Stimulated activated CD8-positive, alpha-beta memory T cell treated with anti-CD3 and anti-CD28 coated beads, Interleukin-4, amount 100 ng/mL, for 24 hours (primary cell): ENCODE results near the gene SLC22A17.
A peak's percentile ranks its signal among the peaks of the same experiment; 100 is the strongest.

Experiments
- DNase-seq: peaks from one replicate; pipeline ENCODE4 v3.0.0-alpha.2; 2020; ENCODE audit warnings: low read depth

SLC22A17 gene

DNA sequence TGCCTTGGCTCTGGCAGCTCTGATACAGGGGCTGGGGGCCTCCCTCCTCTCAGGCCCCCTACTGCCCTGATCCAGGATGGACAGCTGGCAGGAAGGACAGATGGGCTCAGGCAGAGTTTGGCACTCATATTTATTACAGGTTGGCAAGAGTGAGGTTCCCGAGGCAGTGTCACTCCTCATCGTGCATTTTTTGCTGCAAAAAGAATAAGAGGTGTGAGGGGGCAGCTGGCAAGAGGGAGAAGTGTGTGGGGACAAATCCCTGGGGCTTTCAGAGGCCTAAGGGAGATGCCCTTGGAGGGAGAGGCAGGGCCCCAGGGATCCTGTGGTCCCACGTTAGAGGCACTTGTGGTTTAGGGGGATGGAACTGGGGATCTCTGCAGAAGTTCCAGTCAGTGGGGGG, 29.2 kb upstream of the SLC22A17 start:
- no peak for DNase-seq

DNA sequence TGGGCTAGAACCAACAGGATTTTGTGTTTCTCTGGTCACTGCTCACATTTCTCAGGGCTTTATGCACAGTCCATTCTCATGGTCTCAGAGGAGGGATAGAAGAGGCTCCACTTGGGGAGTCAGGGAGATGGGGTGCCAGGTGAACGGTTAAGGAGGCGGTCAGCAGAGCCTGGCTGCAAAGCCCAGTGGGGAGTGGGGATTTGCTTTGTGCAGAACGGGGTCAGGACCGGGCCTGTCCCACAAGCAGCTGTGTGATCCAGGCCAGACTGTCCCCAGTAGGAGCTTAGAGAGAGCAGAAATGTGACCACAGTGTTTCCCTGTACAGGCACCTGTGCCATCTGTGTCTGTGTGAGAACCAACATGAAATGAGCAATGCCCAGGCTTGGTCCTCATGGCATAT, 28.3 kb upstream of the SLC22A17 start:
- no peak for DNase-seq

DNA sequence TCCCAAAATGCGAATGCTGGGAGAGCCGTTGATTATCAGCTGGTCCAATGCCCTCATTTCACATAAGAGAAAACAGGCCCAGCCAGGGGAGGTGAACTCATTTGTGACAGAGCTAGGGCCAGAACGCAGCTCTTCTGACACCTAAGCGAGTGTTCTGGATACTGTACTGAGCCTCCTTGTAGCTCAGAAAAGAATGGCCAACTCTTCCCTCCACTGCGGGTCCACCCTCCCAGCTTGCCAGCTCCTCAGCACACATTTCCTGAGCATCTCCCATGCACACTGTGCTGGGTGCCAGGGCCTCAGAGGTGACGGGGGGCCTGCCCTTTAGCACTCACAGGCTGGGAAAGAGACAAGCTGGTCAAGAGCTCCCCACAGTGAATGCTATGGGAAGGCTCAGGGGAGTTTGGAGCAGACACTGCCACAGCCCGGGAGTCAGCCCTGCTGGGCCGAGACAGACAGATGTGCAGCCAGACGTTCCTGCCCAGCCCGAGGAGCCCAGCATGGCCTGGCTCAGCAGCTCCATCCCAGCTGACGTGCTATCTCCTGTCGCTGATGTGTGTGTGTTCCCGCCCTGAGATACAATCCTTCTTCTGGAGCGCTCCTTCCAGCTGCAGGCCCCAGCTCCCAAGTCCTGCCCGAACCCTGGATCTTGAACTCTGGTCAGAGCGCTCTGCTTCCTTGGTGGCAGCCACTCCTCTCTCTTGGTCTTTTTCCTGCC, 27.7 kb upstream of the SLC22A17 start:
- no peak for DNase-seq

DNA sequence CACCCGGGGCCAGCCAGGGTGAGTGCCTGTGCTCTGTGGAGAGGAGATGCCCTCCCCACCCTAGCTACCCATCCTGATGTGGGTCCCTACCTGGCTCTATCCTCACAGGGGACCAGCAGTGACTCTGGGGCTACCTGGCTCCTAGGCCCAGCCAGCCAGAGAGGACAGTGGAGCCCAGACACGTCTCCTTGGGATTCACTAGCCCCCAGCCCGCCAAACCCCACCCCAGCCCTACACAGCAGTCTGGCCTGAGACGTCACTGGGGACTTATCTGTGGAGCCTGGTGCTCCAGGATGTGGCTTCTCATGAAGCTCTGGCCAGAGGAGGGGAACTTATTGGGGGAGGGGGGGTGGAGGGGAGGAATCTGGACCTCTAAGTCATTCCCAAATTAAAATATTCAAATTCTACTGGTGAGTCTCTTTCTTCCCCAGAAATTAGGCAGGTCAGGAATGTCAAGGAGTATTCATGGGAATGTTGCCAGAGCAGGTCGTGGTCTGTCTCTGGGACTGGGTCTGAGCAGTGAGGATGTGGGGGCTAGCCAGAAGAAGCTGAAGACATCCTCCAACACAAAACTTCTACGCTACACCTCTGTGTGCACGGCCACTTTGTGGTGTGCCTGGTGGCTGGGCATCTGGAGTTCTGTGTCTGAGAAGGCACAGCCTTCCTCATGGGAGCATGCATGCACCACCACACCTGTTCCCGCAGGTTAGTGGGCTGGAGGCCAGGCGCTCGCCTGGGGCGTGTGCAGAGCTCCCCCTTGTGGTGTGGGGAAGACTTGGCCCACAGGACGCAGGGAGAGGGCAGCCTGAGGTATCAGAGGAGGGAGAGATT, 26.9 kb upstream of the SLC22A17 start:
- peak; percentile 46 for DNase-seq

DNA sequence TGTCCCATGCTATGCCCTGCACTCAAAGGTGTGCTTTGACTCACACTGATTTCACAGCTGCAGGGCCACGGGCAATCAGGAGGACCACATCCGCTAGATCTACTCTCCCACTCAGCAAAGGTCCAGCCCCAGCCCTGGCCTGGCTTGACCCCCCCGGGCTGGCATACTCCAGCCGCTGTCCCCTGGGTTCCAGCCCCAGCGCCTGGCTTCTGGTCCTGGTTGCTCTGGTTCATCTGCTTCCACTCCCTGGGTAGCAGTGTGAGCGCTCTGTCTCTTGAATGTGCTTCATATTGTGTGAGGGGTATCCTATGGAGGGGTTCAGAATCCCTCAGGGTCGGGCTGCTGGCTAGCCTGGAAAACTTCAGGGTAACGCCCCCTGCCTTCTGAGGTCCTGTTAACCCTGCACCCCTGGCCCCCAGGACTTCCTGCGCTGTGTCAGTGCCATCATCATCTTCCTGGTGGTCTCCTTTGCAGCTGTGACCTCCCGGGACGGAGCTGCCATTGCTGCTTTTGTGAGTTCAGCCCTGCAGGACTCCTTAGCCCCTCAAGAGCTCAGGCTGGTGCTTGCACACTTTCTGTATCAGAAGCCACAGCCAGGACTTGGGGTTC, 26.0 kb upstream of the SLC22A17 start:
- no peak for DNase-seq

DNA sequence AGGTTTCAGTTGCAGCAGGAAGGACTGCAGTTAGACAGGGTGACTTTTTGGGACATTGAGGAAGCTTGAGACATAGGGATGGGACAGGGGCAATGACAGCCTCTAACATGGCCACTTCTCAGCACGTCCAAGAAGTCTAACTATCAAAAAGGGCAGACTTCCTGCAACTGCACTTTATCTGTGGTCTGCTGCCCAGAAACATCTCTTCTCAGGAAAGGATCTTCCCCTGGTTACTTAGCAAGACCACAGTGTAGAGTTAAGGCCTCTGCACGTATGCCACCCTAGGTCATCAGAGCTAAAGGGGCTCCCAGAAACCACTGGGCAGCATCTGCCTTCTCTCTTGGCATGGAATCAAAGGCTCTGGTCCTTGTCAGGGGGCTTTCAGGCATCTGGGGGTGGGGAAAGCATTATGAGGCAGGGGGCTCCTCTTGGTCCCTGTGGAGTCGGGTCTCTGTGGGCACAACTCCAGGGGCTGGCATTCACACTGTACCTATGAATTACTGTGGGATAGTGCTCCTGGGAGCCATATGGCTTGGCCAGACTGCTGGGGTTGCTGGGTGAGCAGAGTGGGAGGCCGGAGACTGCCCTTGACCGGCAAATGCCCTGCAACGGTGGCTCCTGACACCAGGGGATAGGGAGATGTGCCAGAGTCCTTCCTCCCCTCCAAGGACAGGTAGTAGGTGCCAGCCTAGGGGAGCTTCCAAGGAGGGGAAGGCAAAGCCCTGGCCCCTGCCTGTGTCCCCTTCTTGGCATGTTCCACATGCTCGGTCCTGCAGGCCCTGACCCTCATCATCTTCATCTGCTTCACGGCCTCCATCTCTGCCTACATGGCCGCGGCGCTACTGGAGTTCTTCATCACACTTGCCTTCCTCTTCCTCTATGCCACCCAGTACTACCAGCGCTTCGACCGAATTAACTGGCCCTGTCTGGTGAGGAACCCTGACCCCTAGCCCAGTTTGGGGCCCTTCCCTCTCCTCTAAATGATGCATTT, 25.2 kb upstream of the SLC22A17 start:
- DNase-seq = no peak

DNA sequence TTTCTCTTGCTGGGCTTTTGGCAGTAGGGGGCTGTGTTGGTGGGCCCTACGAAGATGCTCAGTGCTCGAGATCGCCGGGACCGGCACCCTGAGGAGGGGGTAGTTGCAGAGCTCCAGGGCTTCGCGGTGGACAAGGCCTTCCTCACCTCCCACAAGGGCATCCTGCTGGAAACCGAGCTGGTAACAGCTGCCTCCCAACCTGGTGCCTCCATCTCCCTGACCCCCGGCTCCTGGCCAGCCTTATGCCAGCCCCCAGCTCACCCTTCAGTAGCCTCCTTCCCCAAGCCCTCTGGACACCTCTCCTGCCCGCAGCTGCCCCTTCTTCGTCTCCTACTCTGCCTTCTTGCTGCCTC, 24.5 kb upstream of the SLC22A17 start:
- DNase-seq = no peak

DNA sequence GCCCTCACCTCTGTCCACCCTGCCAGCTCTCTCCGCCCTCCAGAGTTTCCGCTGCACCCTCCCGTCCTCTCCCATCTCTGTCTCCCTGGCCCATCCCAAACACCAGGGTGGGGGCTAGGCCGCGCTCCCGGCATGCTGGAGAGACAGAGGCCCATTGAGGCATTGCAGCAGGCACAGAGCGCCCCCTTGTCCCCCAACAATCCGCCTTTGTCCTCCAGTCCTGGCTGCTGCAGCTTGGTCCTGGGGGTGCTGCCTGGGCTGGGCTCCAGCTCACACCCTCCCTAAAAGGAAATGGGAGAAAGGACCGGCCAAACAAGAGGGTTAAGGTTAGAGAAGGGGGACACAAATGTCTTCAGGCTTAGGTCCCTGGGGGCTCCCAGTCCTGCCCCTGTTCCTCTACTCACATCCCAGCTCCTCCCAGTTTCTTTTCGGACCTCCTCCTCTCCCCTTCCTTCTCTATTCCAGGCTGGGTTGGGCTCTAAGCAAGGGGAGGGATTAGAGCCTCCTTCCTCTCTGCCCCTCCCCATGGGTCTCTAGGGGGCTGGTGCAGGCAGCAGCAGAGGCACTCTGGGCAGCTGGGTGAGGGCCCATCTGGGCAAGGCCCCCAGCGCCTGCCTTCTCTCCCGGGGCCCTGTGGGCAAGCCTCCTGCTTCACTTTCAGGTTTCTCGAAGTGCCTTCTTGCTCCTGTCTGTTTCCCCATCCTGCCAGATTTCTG, 24.0 kb upstream of the SLC22A17 start, which contains the start of gene CMTM5:
Gene CMTM5 (plus strand): TSS at position 565 of the 716 bp plus-strand sequence. CDS start 206 bp downstream, outside the sequence.
- no peak for DNase-seq

DNA sequence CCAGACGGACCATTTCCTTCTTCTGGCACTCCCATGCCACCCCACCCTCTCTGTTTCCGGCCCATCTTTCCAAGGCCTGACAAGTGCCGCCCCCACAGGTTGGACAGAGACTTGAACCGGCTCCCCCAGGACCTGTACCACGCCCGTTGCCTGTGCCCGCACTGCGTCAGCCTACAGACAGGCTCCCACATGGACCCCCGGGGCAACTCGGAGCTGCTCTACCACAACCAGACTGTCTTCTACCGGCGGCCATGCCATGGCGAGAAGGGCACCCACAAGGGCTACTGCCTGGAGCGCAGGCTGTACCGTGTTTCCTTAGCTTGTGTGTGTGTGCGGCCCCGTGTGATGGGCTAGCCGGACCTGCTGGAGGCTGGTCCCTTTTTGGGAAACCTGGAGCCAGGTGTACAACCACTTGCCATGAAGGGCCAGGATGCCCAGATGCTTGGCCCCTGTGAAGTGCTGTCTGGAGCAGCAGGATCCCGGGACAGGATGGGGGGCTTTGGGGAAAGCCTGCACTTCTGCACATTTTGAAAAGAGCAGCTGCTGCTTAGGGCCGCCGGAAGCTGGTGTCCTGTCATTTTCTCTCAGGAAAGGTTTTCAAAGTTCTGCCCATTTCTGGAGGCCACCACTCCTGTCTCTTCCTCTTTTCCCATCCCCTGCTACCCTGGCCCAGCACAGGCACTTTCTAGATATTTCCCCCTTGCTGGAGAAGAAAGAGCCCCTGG, 23.0 kb upstream of the SLC22A17 start:
- no peak for DNase-seq

DNA sequence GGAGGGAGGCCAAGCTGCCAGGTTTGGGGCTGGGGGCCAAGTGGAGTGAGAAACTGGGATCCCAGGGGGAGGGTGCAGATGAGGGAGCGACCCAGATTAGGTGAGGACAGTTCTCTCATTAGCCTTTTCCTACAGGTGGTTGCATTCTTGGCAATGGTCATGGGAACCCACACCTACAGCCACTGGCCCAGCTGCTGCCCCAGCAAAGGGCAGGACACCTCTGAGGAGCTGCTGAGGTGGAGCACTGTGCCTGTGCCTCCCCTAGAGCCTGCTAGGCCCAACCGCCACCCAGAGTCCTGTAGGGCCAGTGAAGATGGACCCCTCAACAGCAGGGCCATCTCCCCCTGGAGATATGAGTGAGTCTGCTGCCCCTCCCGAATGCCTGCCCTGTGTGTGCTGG, 20.4 kb upstream of the SLC22A17 start:
- DNase-seq = no peak

DNA sequence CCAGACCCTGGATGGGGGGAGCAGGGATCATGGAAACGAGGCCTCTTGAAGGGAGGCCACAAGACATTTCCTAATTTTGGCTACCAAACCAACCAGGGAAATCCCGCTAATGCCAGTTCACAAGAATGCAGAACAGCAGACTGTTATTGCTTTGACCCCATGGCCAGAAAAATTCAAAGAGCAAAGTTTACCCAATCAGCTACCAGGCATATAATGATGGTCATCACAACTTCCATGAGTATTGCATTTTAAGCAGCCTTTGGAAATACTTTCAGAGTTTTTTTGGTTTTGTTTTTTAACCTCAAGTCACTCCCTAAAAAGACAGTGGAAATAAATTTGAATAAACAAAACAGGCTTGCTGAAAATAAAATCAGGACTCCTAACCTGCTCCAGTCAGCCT, 19.8 kb upstream of the SLC22A17 start, which contains the start of gene IL25:
Gene IL25 (plus strand): TSS at position 301 of the 400 bp plus-strand sequence.
- no peak for DNase-seq

DNA sequence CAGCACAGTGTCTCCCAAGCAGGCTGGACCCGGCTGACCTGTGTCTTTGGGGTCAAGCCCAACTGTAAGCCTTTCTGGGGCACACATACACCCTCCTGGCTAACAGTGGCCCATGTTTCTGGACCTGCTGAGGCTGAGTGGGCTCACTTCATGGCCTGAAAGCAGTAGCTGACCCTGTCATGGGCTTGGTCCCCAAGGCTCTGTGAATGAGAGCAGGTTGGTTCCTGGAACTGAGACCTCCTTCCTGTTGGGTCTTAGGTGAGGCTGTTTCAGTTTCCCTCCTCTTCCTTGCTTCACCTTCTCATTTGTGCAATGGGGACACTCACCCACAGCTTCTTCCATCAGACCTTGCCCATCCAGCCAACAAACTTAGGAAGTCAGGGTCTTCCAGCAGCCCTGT, 19.2 kb upstream of the SLC22A17 start:
- DNase-seq = no peak

DNA sequence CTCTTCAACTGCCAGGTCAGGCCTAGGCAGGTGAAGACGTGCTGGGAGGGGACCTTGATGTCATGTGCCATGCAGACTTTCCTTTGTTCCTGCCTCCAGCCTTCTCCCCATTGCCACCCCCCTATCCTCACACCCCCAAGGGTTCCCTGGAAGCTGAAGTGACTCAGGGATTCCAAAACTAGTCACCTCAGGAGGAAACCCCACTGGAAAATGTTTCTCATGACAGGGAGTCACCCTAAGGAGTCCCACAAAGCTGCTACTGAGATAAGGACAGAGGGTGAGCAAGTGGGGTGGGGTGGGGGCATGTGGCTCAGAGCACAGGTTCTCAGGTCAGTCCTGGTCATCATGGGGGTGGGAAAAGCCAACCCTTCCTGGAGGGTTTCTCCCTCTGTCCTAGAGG, 17.5 kb upstream of the SLC22A17 start:
- DNase-seq = no peak

DNA sequence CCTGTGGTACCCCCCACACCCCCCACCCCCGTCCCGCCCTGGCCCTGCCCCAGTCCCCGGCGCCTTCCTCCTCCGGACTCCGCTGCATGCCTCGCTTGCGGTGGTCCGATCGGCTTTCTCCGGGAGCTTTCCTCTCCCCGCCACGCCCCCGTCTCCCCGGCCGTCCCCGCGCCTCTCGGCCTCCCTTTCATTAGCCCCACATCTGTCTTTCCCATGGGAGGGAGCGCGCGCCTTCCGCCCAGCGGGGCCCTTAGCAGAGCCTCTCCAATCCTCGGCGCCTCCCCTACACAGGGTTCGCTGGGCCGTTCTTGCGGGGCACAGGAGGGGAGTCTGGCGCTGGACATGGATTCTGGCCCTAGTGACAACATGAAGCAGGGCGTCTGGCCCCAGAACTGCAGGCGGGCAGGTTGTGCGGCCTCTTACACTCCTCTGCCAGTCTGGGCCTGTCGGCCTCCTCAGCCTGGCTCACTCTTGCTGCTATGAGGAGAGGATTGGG, 13.8 kb upstream of the SLC22A17 start:
- no peak for DNase-seq

DNA sequence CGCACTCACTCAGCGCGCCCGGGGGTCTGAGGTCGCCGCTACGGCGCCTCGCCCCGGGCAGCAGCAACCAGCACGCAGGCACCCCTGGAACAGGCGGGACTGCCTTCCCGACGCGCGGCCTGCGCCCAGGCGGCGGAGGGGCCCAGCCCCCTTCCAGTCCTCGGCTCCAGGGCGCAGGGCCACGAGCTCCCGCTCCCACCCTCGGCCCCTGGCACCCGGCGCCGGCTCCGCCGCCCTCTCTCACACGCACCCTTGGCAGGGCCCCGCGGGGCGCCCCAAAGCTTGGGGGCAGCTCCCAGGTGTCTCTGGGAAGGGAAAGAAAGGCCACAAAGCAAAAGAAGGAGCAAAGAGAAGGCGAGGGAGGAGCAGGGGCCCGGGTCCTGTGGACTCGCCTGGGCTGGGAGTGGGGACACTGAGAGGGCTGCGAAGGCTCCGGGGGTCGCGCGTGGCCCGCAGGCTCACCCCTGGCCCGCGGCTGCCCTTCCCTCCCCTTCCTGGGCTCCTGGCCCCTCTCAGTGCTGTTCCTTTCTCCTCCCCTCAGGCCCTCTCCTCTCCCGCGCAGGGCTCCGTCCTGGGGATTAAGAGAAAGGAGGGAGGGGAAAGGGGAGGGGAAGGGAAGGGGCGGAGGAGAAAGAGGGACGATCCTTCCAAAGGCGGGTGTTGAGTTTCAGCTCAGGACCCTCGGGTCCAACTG, 13.2 kb upstream of the SLC22A17 start:
- no peak for DNase-seq

DNA sequence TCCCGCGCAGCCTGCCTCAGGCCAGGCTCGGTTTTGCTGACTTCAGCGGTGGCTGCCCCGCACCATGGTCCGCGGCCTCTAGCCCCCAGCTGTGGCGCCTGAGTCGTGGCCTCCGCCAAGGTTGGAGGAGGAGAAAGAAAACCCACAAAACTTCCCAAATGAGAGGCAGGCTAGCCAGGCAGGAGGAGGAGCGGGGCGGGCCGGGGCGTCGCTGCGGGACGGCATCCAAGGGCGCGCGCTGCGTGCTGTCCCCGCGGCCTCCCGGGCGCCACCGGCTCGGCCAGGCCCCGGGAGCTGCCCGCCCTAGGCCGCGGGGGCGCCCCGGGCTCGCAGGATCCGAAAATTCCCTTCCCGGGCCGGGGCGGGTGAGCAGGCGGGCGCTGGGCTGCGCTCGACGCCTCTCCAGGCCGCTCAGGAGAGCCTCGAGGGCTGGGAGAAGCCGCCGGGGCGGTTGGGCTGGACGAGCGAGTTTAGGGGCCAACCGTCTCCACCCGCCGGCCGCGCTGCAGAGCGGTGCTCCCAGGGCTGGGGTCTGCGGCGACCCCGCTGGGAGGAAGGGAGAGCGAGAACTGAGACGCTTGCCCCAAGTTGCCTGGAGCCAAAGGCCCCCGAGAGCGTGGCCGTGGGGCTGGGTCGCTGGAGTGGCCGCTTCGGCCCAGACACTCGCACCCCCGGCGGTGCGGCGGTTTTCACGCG, 12.5 kb upstream of the SLC22A17 start, which contains the start of gene EFS:
Gene EFS (minus strand): TSS at position 137 of the 696 bp plus-strand sequence. CDS start 147 bp downstream, outside the sequence.
- no peak for DNase-seq

DNA sequence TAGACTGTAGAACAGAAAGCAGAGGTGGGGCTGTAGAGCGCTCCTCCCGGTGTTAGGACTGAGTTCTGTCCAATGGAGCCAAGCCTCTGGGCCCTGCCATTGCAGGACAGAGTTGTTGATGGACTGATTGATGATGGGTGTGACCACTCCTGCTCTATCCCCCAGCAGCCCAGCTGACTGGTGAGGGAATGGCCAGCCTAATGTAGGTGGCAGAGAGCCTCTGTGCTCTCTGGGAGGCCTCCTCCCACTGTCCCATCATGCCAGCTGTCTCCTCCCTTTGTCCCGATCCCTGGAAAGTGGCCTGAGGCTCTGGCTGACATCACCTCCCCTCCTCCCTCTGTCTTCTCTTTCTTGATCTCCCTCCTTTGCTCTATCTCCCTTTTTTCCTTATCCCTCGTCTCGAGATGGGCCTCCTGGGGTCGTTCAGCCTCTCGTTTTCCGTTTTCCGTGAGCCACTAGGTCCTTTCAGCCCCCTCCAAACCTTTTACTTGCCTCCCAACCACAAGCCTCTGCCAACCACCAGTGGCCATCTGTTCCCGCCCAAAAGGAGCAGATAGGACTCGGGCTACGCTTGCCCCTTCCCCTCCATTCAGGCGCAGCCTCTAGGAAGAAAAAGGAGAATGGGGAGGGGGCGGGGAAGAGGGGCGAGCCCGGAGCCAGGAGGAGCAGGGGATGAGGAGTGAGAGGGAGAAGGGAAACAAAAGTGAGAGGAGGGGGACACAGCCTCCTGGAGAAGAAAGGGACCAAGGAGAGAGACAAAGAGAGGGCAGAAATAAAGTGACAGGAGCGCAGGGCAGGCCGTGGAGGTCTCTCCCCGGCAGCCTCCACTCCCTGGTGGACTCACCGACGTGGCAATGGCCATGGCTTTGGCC, 11.7 kb upstream of the SLC22A17 start:
- DNase-seq = no peak

DNA sequence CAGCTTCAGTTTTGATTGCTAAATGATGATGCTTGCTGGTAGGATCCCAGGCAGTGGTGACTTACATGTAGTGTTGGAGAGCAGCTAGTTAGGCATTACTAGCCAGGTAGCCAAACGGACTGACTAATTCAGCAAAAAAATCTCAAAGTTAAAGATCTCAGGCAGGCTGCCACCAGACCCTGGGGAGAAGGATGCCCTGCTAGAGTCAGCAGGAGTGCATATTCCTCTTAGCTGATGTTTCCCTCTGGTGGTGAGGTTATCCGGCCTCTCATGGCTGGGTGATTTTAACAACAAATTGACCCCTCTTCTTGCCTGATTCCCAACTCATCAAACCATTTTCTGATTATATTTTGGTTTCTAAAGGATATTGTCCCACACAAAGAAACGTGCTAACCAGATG, 9.5 kb upstream of the SLC22A17 start:
- DNase-seq = no peak
